HEK293 (cell line): ENCODE measurements around the gene ITGB5.

ENCODE experiments used
- ZNF292 ChIP-seq: fragments of 450-650 bp; formaldehyde crosslinking; IDR thresholded peaks from 2 replicates; pipeline ENCODE4 v1.5.1; 2016; ENCODE audit warnings: low read depth, missing biosample characterization, missing genetic modification characterization, borderline replicate concordance
- ZNF629 ChIP-seq: fragments of 450-650 bp; formaldehyde crosslinking; IDR thresholded peaks from 2 replicates; pipeline ENCODE4 v1.5.1; 2017; ENCODE audit warnings: missing biosample characterization, missing genetic modification characterization
- TF ChIP-seq, protein P1 (sequence below): fragments of 450-650 bp; formaldehyde crosslinking; IDR thresholded peaks from 2 replicates; pipeline ENCODE4 v1.5.1; 2016; ENCODE audit warnings: missing biosample characterization, missing genetic modification characterization
- TF ChIP-seq, protein P2 (sequence below): fragments of 450-650 bp; formaldehyde crosslinking; IDR thresholded peaks from 2 replicates; pipeline ENCODE4 v1.5.1; 2016; ENCODE audit warnings: missing biosample characterization, missing genetic modification characterization

DNA sequence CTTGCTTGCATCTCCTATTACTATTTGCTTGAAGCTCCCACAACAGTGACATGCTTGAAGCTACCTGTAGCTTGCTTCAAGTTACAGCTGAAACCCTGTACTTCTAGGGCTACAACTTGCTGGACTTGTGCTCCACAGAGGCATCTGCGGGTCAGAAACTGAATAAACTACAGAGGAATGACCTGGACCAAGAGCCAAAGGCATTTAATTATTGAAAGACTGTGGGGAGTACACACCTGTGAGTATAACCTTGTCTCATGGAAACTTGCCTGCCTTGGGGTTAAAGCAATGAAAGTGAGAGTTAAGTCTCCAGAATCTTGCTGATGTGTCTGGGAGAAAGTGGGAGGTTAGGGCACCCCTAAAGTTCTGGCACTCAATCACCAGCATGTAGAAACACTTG, 87.1 kb downstream of the ITGB5 start:
- TF ChIP-seq ZNF292 (no peak), ZNF629 (no peak)
- TF ChIP-seq, protein P1, sequence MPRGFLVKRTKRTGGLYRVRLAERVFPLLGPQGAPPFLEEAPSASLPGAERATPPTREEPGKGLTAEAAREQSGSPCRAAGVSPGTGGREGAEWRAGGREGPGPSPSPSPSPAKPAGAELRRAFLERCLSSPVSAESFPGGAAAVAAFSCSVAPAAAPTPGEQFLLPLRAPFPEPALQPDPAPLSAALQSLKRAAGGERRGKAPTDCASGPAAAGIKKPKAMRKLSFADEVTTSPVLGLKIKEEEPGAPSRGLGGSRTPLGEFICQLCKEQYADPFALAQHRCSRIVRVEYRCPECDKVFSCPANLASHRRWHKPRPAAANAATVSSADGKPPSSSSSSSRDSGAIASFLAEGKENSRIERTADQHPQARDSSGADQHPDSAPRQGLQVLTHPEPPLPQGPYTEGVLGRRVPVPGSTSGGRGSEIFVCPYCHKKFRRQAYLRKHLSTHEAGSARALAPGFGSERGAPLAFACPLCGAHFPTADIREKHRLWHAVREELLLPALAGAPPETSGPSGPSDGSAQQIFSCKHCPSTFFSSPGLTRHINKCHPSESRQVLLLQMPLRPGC (tag by site-specific recombination), result no peak
- TF ChIP-seq, protein P2, sequence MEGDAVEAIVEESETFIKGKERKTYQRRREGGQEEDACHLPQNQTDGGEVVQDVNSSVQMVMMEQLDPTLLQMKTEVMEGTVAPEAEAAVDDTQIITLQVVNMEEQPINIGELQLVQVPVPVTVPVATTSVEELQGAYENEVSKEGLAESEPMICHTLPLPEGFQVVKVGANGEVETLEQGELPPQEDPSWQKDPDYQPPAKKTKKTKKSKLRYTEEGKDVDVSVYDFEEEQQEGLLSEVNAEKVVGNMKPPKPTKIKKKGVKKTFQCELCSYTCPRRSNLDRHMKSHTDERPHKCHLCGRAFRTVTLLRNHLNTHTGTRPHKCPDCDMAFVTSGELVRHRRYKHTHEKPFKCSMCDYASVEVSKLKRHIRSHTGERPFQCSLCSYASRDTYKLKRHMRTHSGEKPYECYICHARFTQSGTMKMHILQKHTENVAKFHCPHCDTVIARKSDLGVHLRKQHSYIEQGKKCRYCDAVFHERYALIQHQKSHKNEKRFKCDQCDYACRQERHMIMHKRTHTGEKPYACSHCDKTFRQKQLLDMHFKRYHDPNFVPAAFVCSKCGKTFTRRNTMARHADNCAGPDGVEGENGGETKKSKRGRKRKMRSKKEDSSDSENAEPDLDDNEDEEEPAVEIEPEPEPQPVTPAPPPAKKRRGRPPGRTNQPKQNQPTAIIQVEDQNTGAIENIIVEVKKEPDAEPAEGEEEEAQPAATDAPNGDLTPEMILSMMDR (tag by site-specific recombination), result no peak
